IMR-90 (cell line): Measurements from ENCODE around the gene ENDOU. TPM values are rescaled to one million over a fixed set of nuclear protein-coding genes. Genes with fewer than 3 reads are reported as not detected.

Source experiments
- ATAC-seq: fragments of 200-7000 bp; cut with Tn5 transposase; 2 replicates; pipeline ENCODE4 v1.9.1; 2020; ENCODE audit warnings: low read depth, mild to moderate bottlenecking, moderate library complexity
- BruUV-seq: library from RNA; stranded (reverse); fragments of 400-500 nt; replicated peaks from 2 replicates; lab custom pipeline; 2021; lab: Mats Ljungman, UMichigan
- CTCF ChIA-PET: fragments of 300-600 bp; formaldehyde crosslinking; extraction: SDS; loops from one replicate; lab custom pipeline; 2021; ENCODE audit warnings: antibody characterized with exemption; lab: Yijun Ruan, JAX
- POLR2A ChIA-PET: fragments of 300-600 bp; sonication (Branson Sonifier 250); formaldehyde crosslinking; loops from one replicate; lab custom pipeline; 2022; ENCODE audit warnings: antibody characterized with exemption; ENCODE audit not compliant: unreplicated experiment; lab: Charles Lee
- DNase-seq: peaks from one replicate; pipeline ENCODE4 v3.0.0; 2013
- H2AFZ ChIP-seq: replicated peaks from 2 replicates; pipeline ENCODE3; 2013; ENCODE audit warnings: low read length, mild to moderate bottlenecking; ENCODE audit not compliant: poor library complexity
- H2AK5ac ChIP-seq: 2 replicates; pipeline ENCODE4 v1.6.1; 2013; ENCODE audit warnings: low read depth, low read length, inconsistent platforms
- H2AK9ac ChIP-seq: replicated peaks from 2 replicates; pipeline ENCODE3; 2013; ENCODE audit warnings: mild to moderate bottlenecking, low read depth, low read length, moderate library complexity; ENCODE audit not compliant: poor library complexity
- H2BK120ac ChIP-seq: 2 replicates; pipeline ENCODE4 v1.6.1; 2013; ENCODE audit warnings: low read depth, low read length, inconsistent platforms
- H2BK15ac ChIP-seq: 3 replicates; pipeline ENCODE4 v1.6.1; 2013; ENCODE audit warnings: low read depth, low read length, inconsistent platforms
- H2BK20ac ChIP-seq: 2 replicates; pipeline ENCODE4 v1.6.1; 2013; ENCODE audit warnings: low read depth, mild to moderate bottlenecking, inconsistent platforms, low read length, moderate library complexity
- H2BK5ac ChIP-seq: 2 replicates; pipeline ENCODE4 v1.6.1; 2013; ENCODE audit warnings: mild to moderate bottlenecking, low read depth, low read length, inconsistent platforms; ENCODE audit not compliant: poor library complexity, severe bottlenecking
- H3K14ac ChIP-seq: replicated peaks from 2 replicates; pipeline ENCODE4 v1.6.1; 2013; ENCODE audit warnings: low read depth, low read length, inconsistent platforms
- H3K18ac ChIP-seq: 2 replicates; pipeline ENCODE4 v1.6.1; 2013; ENCODE audit warnings: low read depth, low read length, control low read depth
- H3K23ac ChIP-seq: 2 replicates; pipeline ENCODE4 v1.6.1; 2013; ENCODE audit warnings: low read depth, low read length, inconsistent platforms
- H3K27ac ChIP-seq: 2 replicates; pipeline ENCODE4 v1.5.1; 2013; ENCODE audit warnings: mild to moderate bottlenecking, control low read depth, low read length; ENCODE audit not compliant: insufficient read depth
- H3K27me3 ChIP-seq: 2 replicates; pipeline ENCODE4 v1.6.1; 2013; ENCODE audit warnings: low read length; ENCODE audit not compliant: control insufficient read depth, insufficient read depth
- H3K36me3 ChIP-seq: 2 replicates; pipeline ENCODE4 v1.6.1; 2013; ENCODE audit warnings: low read length, mixed read lengths; ENCODE audit not compliant: control insufficient read depth, insufficient read depth
- H3K4ac ChIP-seq: 2 replicates; pipeline ENCODE4 v1.6.1; 2013; ENCODE audit warnings: low read depth, low read length, inconsistent platforms
- H3K4me1 ChIP-seq: 2 replicates; pipeline ENCODE4 v1.6.1; 2013; ENCODE audit warnings: low read length, mixed read lengths; ENCODE audit not compliant: control insufficient read depth, insufficient read depth
- H3K4me2 ChIP-seq: 2 replicates; pipeline ENCODE4 v1.6.1; 2013; ENCODE audit warnings: low read depth, mild to moderate bottlenecking, control low read depth, low read length, moderate library complexity
- H3K4me3 ChIP-seq: 2 replicates; pipeline ENCODE4 v1.5.1; 2013; ENCODE audit warnings: low read depth, mild to moderate bottlenecking, control low read depth, low read length, moderate library complexity; ENCODE audit not compliant: insufficient read depth
- H3K56ac ChIP-seq: 2 replicates; pipeline ENCODE4 v1.6.1; 2013; ENCODE audit warnings: low read length, inconsistent platforms; ENCODE audit not compliant: insufficient read depth; ENCODE audit errors: extremely low read depth
- H3K79me1 ChIP-seq, 2 experiments: 2 replicates each; pipeline ENCODE4 v1.6.1; 2013; ENCODE audit warnings: low read length in 2 of 2, inconsistent platforms in 1 of 2, low read depth in 1 of 2
- H3K9ac ChIP-seq: 2 replicates; pipeline ENCODE4 v1.6.1; 2013; ENCODE audit warnings: low read depth, low read length, control low read depth
- H3K9me1 ChIP-seq: 2 replicates; pipeline ENCODE4 v1.6.1; 2013; ENCODE audit warnings: low read length, inconsistent platforms; ENCODE audit not compliant: insufficient read depth
- H3K9me3 ChIP-seq: 2 replicates; pipeline ENCODE4 v1.6.1; 2013; ENCODE audit warnings: low read length; ENCODE audit not compliant: control insufficient read depth, insufficient read depth
- H4K20me1 ChIP-seq: 2 replicates; pipeline ENCODE4 v1.6.1; 2013; ENCODE audit warnings: low read length, inconsistent platforms; ENCODE audit not compliant: insufficient read depth
- H4K5ac ChIP-seq: 2 replicates; pipeline ENCODE4 v1.6.1; 2013; ENCODE audit warnings: mild to moderate bottlenecking, low read depth, low read length, control low read depth
- H4K8ac ChIP-seq, 2 experiments: 2 replicates each; pipeline ENCODE4 v1.6.1; 2013; ENCODE audit warnings: low read depth in 2 of 2, low read length in 2 of 2, control low read depth in 1 of 2, inconsistent platforms in 1 of 2
- H4K91ac ChIP-seq: 2 replicates; pipeline ENCODE4 v1.6.1; 2013; ENCODE audit warnings: low read depth, low read length, inconsistent platforms; ENCODE audit not compliant: insufficient read depth
- BHLHE40 ChIP-seq: fragments of 150-350 bp; IDR thresholded peaks from 2 replicates; pipeline ENCODE4 v1.6.1; 2016; ENCODE audit warnings: mild to moderate bottlenecking, low read depth, low read length
- RAD21 ChIP-seq: IDR thresholded peaks from 2 replicates; pipeline ENCODE4 v1.6.1; 2012; ENCODE audit warnings: low read length, improper control_type of control experiment
- RFX5 ChIP-seq: IDR thresholded peaks from 2 replicates; pipeline ENCODE4 v1.8.0; 2012; ENCODE audit warnings: low read depth, mild to moderate bottlenecking, low read length, moderate library complexity
- WGBS, 2 experiments: methylation state at CpG; one replicate each; pipeline versions ENCODE4 v1.1.5 to v1.1.7; 2013; ENCODE audit warnings: missing lambda C conversion rate in 2 of 2; ENCODE audit not compliant: insufficient read length in 1 of 2; ENCODE audit errors: extremely low coverage in 2 of 2; 5-methylcytosine and 5-hydroxymethylcytosine counted together
- dilution Hi-C: fragments of 300-500 bp; cut with HindIII; formaldehyde crosslinking; loops from one replicate; pipeline ENCODE4 v1.14.3; 2018; ENCODE audit warnings: low sequenced_read_pairs; ENCODE audit not compliant: unreplicated experiment
- in situ Hi-C: fragments of 300-500 bp; cut with MboI; formaldehyde crosslinking; loops from 3 replicates; pipeline ENCODE4 v1.14.3; 2019; ENCODE audit warnings: low sequenced_read_pairs, inconsistent platforms, mixed read lengths
- intact Hi-C: fragments of 100-400 bp; cut with micrococcal nuclease; formaldehyde crosslinking; loops from 2 replicates; pipeline ENCODE4 v1.10.0; 2022
- polyA plus RNA-seq, 3 experiments: library from polyadenylated mRNA; depleted of rRNA; stranded (reverse); fragments of >200 nt; gene quantifications; 2 replicates each; pipeline ENCODE4 v1.2.3, GENCODE V29; 2012; ENCODE audit warnings: low replicate concordance in 1 of 3
- total RNA-seq: library from RNA; depleted of rRNA; stranded (reverse); fragments of >200 nt; gene quantifications from 2 replicates; pipeline ENCODE4 v1.2.3, GENCODE V29; 2012

The ENDOU gene
- total and polyA plus RNA-seq, 2 of the 4 experiments (the other 2 are of a cell fraction), result under 0.01 to 0.09 TPM

DNA sequence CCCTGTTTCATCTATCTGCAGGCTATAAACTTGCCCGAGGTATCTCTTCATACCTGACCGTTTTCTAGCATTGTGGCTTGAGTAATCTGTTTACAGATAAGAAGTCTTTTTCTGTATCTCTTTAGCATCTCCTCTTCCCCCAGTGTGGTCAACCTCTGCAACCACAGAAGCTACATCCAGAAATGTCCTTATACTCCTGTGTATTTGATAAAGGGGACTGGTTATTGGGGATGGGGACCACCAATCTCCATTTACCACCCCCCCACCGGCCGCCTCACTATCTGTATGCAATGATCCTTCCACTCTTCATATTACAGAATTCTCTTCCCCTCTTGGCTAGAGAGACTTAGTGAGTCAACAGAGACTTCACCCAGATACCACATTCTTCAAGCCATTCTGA is 16.1 kb downstream of the ENDOU start:
- H3K56ac ChIP-seq, result no peak overlapping the region
- H3K9me1 ChIP-seq, result peaks cover 6% of the 10 kb centered on the region; the same call in 1 of the 2 replicates
- WGBS, 2 experiments, result no CpG with 5 or more reads among the region's 4 CpGs
- no peak overlapping the region for H4K5ac ChIP-seq
- no peaks in the 10 kb centered on the region for H3K9me3 ChIP-seq
- H3K9ac ChIP-seq, result no peak overlapping the region
- no peak overlapping the region for H2BK15ac ChIP-seq
- H3K27ac ChIP-seq, result no peak overlapping the region
- H4K8ac ChIP-seq, result no peak overlapping the region
- no peak overlapping the region for H3K14ac ChIP-seq
- H4K91ac ChIP-seq, result no peak overlapping the region
- no peak overlapping the region for H2AFZ ChIP-seq
- no peak overlapping the region for H3K18ac ChIP-seq
- ChIA-PET POLR2A (no interaction called here), CTCF (interaction anchor here (0.6 kb wide), 1 partner anchor 12 kb away, joined by 5 read pairs; no protein-coding TSS in a partner anchor)
- dilution Hi-C loops, result no loop called here
- H2BK120ac ChIP-seq, result no peak overlapping the region
- DNase-seq (peak; percentile 11), ATAC-seq (no peak)
- H2AK5ac ChIP-seq, result no peak overlapping the region
- H3K4ac ChIP-seq, result no peak overlapping the region
- no peak overlapping the region for H2AK9ac ChIP-seq
- H2BK5ac ChIP-seq, result no peak overlapping the region
- intact Hi-C loops, result no loop called here
- no peak overlapping the region for H2BK20ac ChIP-seq
- no peaks in the 10 kb centered on the region for H3K27me3 ChIP-seq
- in situ Hi-C loops, result no loop called here
- no peaks in the 10 kb centered on the region for H3K36me3 ChIP-seq
- no TSS peak for BruUV-seq
- no peaks in the 10 kb centered on the region for H4K20me1 ChIP-seq
- no peak overlapping the region for H3K4me3 ChIP-seq
- peaks cover 11 to 21% of the 10 kb centered on the region in 2 experiments; a peak in 3 of 4 replicates for H3K79me1 ChIP-seq
- TF ChIP-seq RFX5, result no peak
- TF ChIP-seq RAD21, result no peak
- TF ChIP-seq BHLHE40, result no peak
- H3K23ac ChIP-seq, result no peak overlapping the region
- no peaks in the 10 kb centered on the region; the same call in 1 of the 2 replicates for H3K4me1 ChIP-seq
- no peak overlapping the region for H3K4me2 ChIP-seq
